ENCODE measurements around the gene FRZB. TPM values are rescaled to one million over a fixed set of nuclear protein-coding genes. Genes with fewer than 3 reads are reported as not detected.

Gene FRZB
- total RNA-seq, 4 donors from 2014 or later, result 1.1 to 6.0 (median 3.1) TPM

GRCh38 chr2:182904844-182905243, 38.4 kb upstream of the FRZB start:
- no peak overlapping the region for H3K27ac ChIP-seq
- H3K4me1 ChIP-seq, result no peaks in the 10 kb centered on the region
- intact Hi-C loops (cut with DNase I), result no loop called here
- no peak overlapping the region for H3K4me3 ChIP-seq (replicated peaks in 1 of 3)
- WGBS, 2 donors, result 95 to 96% methylated on average over 1 of the region's 1 CpG
- DNase-seq, result no peak
- H3K27me3 ChIP-seq, result no peaks in the 10 kb centered on the region
- no peak for TF ChIP-seq POLR2A (IDR thresholded peaks at IDR 0.05)
- TF ChIP-seq, protein P1, sequence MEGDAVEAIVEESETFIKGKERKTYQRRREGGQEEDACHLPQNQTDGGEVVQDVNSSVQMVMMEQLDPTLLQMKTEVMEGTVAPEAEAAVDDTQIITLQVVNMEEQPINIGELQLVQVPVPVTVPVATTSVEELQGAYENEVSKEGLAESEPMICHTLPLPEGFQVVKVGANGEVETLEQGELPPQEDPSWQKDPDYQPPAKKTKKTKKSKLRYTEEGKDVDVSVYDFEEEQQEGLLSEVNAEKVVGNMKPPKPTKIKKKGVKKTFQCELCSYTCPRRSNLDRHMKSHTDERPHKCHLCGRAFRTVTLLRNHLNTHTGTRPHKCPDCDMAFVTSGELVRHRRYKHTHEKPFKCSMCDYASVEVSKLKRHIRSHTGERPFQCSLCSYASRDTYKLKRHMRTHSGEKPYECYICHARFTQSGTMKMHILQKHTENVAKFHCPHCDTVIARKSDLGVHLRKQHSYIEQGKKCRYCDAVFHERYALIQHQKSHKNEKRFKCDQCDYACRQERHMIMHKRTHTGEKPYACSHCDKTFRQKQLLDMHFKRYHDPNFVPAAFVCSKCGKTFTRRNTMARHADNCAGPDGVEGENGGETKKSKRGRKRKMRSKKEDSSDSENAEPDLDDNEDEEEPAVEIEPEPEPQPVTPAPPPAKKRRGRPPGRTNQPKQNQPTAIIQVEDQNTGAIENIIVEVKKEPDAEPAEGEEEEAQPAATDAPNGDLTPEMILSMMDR (IDR thresholded peaks at IDR 0.05), result no peak
- H3K9me3 ChIP-seq, result no peaks in the 10 kb centered on the region
- no peaks in the 10 kb centered on the region for H3K36me3 ChIP-seq

- 88 to 89% methylated on average over 2 of the region's 2 CpGs for WGBS, 2 donors
- Histone ChIP-seq H3K27me3 (no peaks in the 10 kb centered on the region), H3K4me1 (no peaks in the 10 kb centered on the region), H3K4me3 (replicated peaks in 1 of 3) (no peak overlapping the region), H3K36me3 (no peaks in the 10 kb centered on the region), H3K9me3 (no peaks in the 10 kb centered on the region), H3K27ac (no peak overlapping the region)
- intact Hi-C loops (cut with DNase I), result no loop called here
- TF ChIP-seq, protein P1 (IDR thresholded peaks at IDR 0.05), result no peak
- TF ChIP-seq POLR2A (IDR thresholded peaks at IDR 0.05), result no peak
- no peak for DNase-seq
These were observed 37.1 kb upstream of the FRZB start for GRCh38 chr2:182903566-182903965.

- DNase-seq, result no peak
- Histone ChIP-seq H3K27me3 (no peaks in the 10 kb centered on the region), H3K9me3 (no peaks in the 10 kb centered on the region), H3K4me3 (replicated peaks in 1 of 3) (no peak overlapping the region), H3K4me1 (no peaks in the 10 kb centered on the region), H3K36me3 (no peaks in the 10 kb centered on the region), H3K27ac (no peak overlapping the region)
- TF ChIP-seq POLR2A (IDR thresholded peaks at IDR 0.05), result no peak
- TF ChIP-seq, protein P1 (IDR thresholded peaks at IDR 0.05), result no peak
- WGBS, 2 donors, result 89 to 94% methylated on average over 6 of the region's 6 CpGs
- intact Hi-C loops (cut with DNase I), result no loop called here
These were observed 35.3 kb upstream of the FRZB start for GRCh38 chr2:182901748-182902147.

DNA sequence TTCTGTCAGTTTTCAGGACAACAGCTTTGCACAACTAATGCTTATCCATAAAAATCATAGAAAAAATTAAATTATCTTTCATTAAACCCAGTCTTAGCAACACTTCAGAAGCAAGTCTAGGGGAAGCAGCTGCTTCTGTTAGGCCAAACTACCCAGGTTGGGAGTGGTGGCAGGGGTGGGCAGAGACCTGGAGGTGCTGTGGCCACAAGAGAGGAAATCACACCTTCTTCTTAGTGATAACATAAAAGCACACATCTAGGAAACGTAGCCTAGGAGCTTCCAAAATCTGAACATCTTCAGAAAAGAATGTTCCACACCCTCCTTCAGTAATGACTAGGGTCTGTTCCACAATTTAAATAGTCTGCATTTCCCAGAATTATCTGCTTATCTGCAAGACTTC, 32.3 kb upstream of the FRZB start:
- H3K27me3 ChIP-seq, result no peaks in the 10 kb centered on the region
- TF ChIP-seq POLR2A (IDR thresholded peaks at IDR 0.05), result no peak
- TF ChIP-seq, protein P1 (IDR thresholded peaks at IDR 0.05), result no peak
- H3K27ac ChIP-seq, result no peak overlapping the region
- WGBS, 2 donors, result 48 to 57% methylated on average over 1 of the region's 1 CpG
- no peaks in the 10 kb centered on the region for H3K9me3 ChIP-seq
- H3K36me3 ChIP-seq, result no peaks in the 10 kb centered on the region
- DNase-seq, result no peak
- no peak overlapping the region for H3K4me3 ChIP-seq (replicated peaks in 1 of 3)
- H3K4me1 ChIP-seq, result no peaks in the 10 kb centered on the region
- intact Hi-C loops (cut with DNase I), result no loop called here

GRCh38 chr2:182897137-182897536, 30.7 kb upstream of the FRZB start:
- no peak overlapping the region for H3K4me3 ChIP-seq (replicated peaks in 1 of 3)
- DNase-seq, result no peak
- no peaks in the 10 kb centered on the region for H3K27me3 ChIP-seq
- no peaks in the 10 kb centered on the region for H3K36me3 ChIP-seq
- TF ChIP-seq, protein P1 (IDR thresholded peaks at IDR 0.05), result no peak
- TF ChIP-seq POLR2A (IDR thresholded peaks at IDR 0.05), result no peak
- no peak overlapping the region for H3K27ac ChIP-seq
- WGBS, 2 donors, result 90 to 93% methylated on average over 1 of the region's 1 CpG
- H3K9me3 ChIP-seq, result no peaks in the 10 kb centered on the region
- intact Hi-C loops (cut with DNase I), result no loop called here
- no peaks in the 10 kb centered on the region for H3K4me1 ChIP-seq

All from thyroid gland (tissue), 4 donors.